Vagina (tissue), 2 donors: Measurements from ENCODE around the gene CKAP2L. TPM values are rescaled to one million over a fixed set of nuclear protein-coding genes. Genes with fewer than 3 reads are reported as not detected.

ENCODE experiments used
- DNase-seq, 2 donors: peaks; one replicate each; pipeline ENCODE4 v3.0.0-alpha.2; 2017; ENCODE audit errors: extremely low spot score in 2 of 2
- H3K27ac ChIP-seq: fragments of 200-600 bp; sonication (generic); one replicate; pipeline ENCODE4 v1.5.1; 2019
- H3K27me3 ChIP-seq: fragments of 200-600 bp; sonication (generic); one replicate; pipeline ENCODE4 v1.5.1; 2019
- H3K36me3 ChIP-seq, 2 donors: fragments of 200-600 bp; sonication (generic); one replicate each; pipeline ENCODE4 v1.5.1; 2017 to 2019
- H3K4me1 ChIP-seq: fragments of 200-600 bp; sonication (generic); one replicate; pipeline ENCODE4 v1.5.1; 2019
- H3K4me3 ChIP-seq, 2 donors: fragments of 200-600 bp; sonication (generic); 1 replicate in 1 of 2; 2 replicates in 1 of 2; pipeline ENCODE4 v1.5.1; 2016 to 2019
- H3K9me3 ChIP-seq: fragments of 200-600 bp; sonication (generic); one replicate; pipeline ENCODE4 v1.5.1; 2019
- CTCF ChIP-seq, 3 experiments: fragments of 450-650 bp in 2 of 3; fragments of 200-600 bp in 1 of 3; sonication (generic) in 1 of 3; IDR thresholded peaks; one replicate each; pipeline ENCODE4 v1.5.1; 2017 to 2019; ENCODE audit warnings: antibody characterized with exemption in 3 of 3, mild to moderate bottlenecking in 2 of 3, moderate library complexity in 2 of 3
- POLR2A ChIP-seq, 2 donors: fragments of 450-650 bp; IDR thresholded peaks; one replicate each; pipeline ENCODE4 v1.6.1; 2017; ENCODE audit warnings: antibody characterized with exemption in 2 of 2, mild to moderate bottlenecking in 2 of 2, moderate library complexity in 2 of 2
- POLR2AphosphoS5 ChIP-seq, 2 donors: sonication (generic); formaldehyde crosslinking; IDR thresholded peaks; one replicate each; pipeline ENCODE4 v1.9.0; 2017; ENCODE audit warnings: antibody characterized with exemption in 2 of 2, mild to moderate bottlenecking in 2 of 2, low read depth in 1 of 2; ENCODE audit not compliant: insufficient read depth in 1 of 2
- intact Hi-C: fragments of 100-400 bp; cut with DNase I; formaldehyde crosslinking; loops from one replicate; pipeline ENCODE4 v1.15.1; 2023
- total RNA-seq: library from RNA; depleted of rRNA; stranded (reverse); fragments of >200 nt; gene quantifications from one replicate; pipeline ENCODE4 v1.2.3, GENCODE V29; 2016

CKAP2L gene
- total RNA-seq, 1 donor from 2014 or later, result 1.2 TPM

GRCh38 chr2:112688086-112688880 is 76.1 kb downstream of the CKAP2L start:
- Histone ChIP-seq H3K27me3 (no peaks in the 10 kb centered on the region), H3K9me3 (no peaks in the 10 kb centered on the region), H3K4me3 (no peak overlapping the region), H3K4me1 (peaks cover 9% of the 10 kb centered on the region), H3K36me3 (no peaks in the 10 kb centered on the region), H3K27ac (no peak overlapping the region)
- DNase-seq, result no peak
- TF ChIP-seq POLR2AphosphoS5 (IDR thresholded peaks at IDR 0.05; ENCODE audit: insufficient read depth in 1 of 2, low read depth in 1 of 2), result no peak
- intact Hi-C loops, result no loop called here

GRCh38 chr2:112687522-112687921 is 76.9 kb downstream of the CKAP2L start:
- DNase-seq, result no peak
- Histone ChIP-seq H3K27me3 (no peaks in the 10 kb centered on the region), H3K4me1 (peaks cover 4% of the 10 kb centered on the region), H3K4me3 (no peak overlapping the region), H3K36me3 (no peaks in the 10 kb centered on the region), H3K27ac (no peak overlapping the region), H3K9me3 (no peaks in the 10 kb centered on the region)
- intact Hi-C loops, result no loop called here
- TF ChIP-seq POLR2A (IDR thresholded peaks at IDR 0.05) (no peak), CTCF (IDR thresholded peaks at IDR 0.05) (no peak), POLR2AphosphoS5 (IDR thresholded peaks at IDR 0.05; ENCODE audit: insufficient read depth in 1 of 2, low read depth in 1 of 2) (no peak)

Other genes starting within 250 kb of the CKAP2L start
- 13.3 TPM for gene POLR1B, start 222.1 kb downstream of the CKAP2L start, total RNA-seq
- gene CHCHD5, start 180.0 kb downstream of the CKAP2L start, total RNA-seq, result 30.7 TPM
- 36.6 TPM for gene SLC20A1, start 118.7 kb downstream of the CKAP2L start, total RNA-seq
- gene NT5DC4, start 43.6 kb downstream of the CKAP2L start, total RNA-seq, result not detected
- 0.98 TPM for gene IL1A, start 19.9 kb upstream of the CKAP2L start, total RNA-seq
- gene IL1B, start 72.2 kb upstream of the CKAP2L start, total RNA-seq, result 2.5 TPM
- not detected for gene IL37, start 146.6 kb upstream of the CKAP2L start, total RNA-seq
- not detected for gene IL36G, start 213.4 kb upstream of the CKAP2L start, total RNA-seq
- gene IL36A, start 240.8 kb upstream of the CKAP2L start, total RNA-seq, result 2.7 TPM